HEK293 (cell line): ENCODE data around the gene CCNY.

Experiments used
- CTCF ChIA-PET: fragments of 350-600 bp; formaldehyde crosslinking; extraction: SDS; loops from one replicate; lab custom pipeline; 2021; ENCODE audit warnings: antibody characterized with exemption; lab: Yijun Ruan, JAX
- POLR2A ChIA-PET: fragments of 300-600 bp; formaldehyde crosslinking; extraction: SDS; loops from one replicate; lab custom pipeline; 2020; ENCODE audit warnings: antibody characterized with exemption, inconsistent platforms; lab: Yijun Ruan, JAX
- H3K27ac ChIP-seq: fragments of 200-500 bp; sonication (Bioruptor generic); 2 replicates; pipeline ENCODE4 v1.5.1; 2014; ENCODE audit warnings: low read depth, low read length, control low read depth, inconsistent platforms; ENCODE audit errors: extremely low read depth
- H3K36me3 ChIP-seq, 2 experiments: fragments of 200-500 bp in 1 of 2; sonication (Bioruptor generic) in 1 of 2; 1 replicate in 1 of 2; 2 replicates in 1 of 2; pipeline ENCODE4 v1.5.1; 2014 to 2017; ENCODE audit warnings: inconsistent platforms in 2 of 2, low read length in 2 of 2; ENCODE audit not compliant: control insufficient read depth in 2 of 2, insufficient read depth in 1 of 2
- H3K4me1 ChIP-seq: fragments of 200-500 bp; sonication (Bioruptor generic); 2 replicates; pipeline ENCODE4 v1.5.1; 2014; ENCODE audit warnings: mild to moderate bottlenecking, low read length, inconsistent platforms; ENCODE audit not compliant: control insufficient read depth, insufficient read depth
- H3K4me3 ChIP-seq: 2 replicates; pipeline ENCODE4 v1.5.1; 2011; ENCODE audit warnings: low read depth, mild to moderate bottlenecking, control low read depth, low read length, moderate library complexity
- H3K9me3 ChIP-seq: fragments of 200-500 bp; sonication (Bioruptor generic); 2 replicates; pipeline ENCODE4 v1.5.1; 2014; ENCODE audit warnings: low read depth, low read length, inconsistent platforms; ENCODE audit not compliant: control insufficient read depth, insufficient read depth
- GFI1B ChIP-seq: fragments of 450-650 bp; formaldehyde crosslinking; IDR thresholded peaks from 2 replicates; pipeline ENCODE4 v1.5.1; 2016; ENCODE audit warnings: missing biosample characterization, missing genetic modification characterization
- GLI2 ChIP-seq: fragments of 450-650 bp; formaldehyde crosslinking; IDR thresholded peaks from 2 replicates; pipeline ENCODE4; 2017; ENCODE audit warnings: missing biosample characterization, missing genetic modification characterization, low read depth, borderline replicate concordance
- SETDB1 ChIP-seq: IDR thresholded peaks from one replicate; pipeline ENCODE4 v1.6.1; 2017; ENCODE audit warnings: mild to moderate bottlenecking, low read length, moderate library complexity, mixed read lengths; ENCODE audit not compliant: insufficient read length
- SP2 ChIP-seq: fragments of 450-650 bp; formaldehyde crosslinking; IDR thresholded peaks from 2 replicates; pipeline ENCODE4 v1.5.1; 2016; ENCODE audit warnings: missing biosample characterization, missing genetic modification characterization
- TCF7L2 ChIP-seq: IDR thresholded peaks from 2 replicates; pipeline ENCODE4 v1.6.1; 2011; ENCODE audit warnings: low read depth, mild to moderate bottlenecking, inconsistent platforms, low read length, moderate library complexity, borderline replicate concordance
- YY2 ChIP-seq: fragments of 450-650 bp; formaldehyde crosslinking; IDR thresholded peaks from 2 replicates; pipeline ENCODE4 v1.5.1; 2016; ENCODE audit warnings: missing biosample characterization, missing genetic modification characterization
- ZBTB20 ChIP-seq: fragments of 450-650 bp; formaldehyde crosslinking; IDR thresholded peaks from 2 replicates; pipeline ENCODE4 v1.5.1; 2016; ENCODE audit warnings: missing biosample characterization, missing genetic modification characterization
- ZFP3 ChIP-seq: fragments of 450-650 bp; formaldehyde crosslinking; IDR thresholded peaks from 2 replicates; pipeline ENCODE4 v1.5.1; 2016; ENCODE audit warnings: low read depth, missing biosample characterization, missing genetic modification characterization
- ZNF138 ChIP-seq: fragments of 450-650 bp; formaldehyde crosslinking; IDR thresholded peaks from 2 replicates; pipeline ENCODE4 v1.5.1; 2016; ENCODE audit warnings: missing biosample characterization, missing genetic modification characterization, borderline replicate concordance
- ZNF155 ChIP-seq: fragments of 450-650 bp; formaldehyde crosslinking; IDR thresholded peaks from 2 replicates; pipeline ENCODE4 v1.5.1; 2016; ENCODE audit warnings: missing biosample characterization, missing genetic modification characterization
- ZNF174 ChIP-seq: fragments of 450-650 bp; formaldehyde crosslinking; IDR thresholded peaks from 2 replicates; pipeline ENCODE4 v1.5.0; 2017; ENCODE audit warnings: missing biosample characterization, mild to moderate bottlenecking, missing genetic modification characterization
- ZNF19 ChIP-seq: fragments of 450-650 bp; formaldehyde crosslinking; IDR thresholded peaks from 2 replicates; pipeline ENCODE4; 2016; ENCODE audit warnings: missing biosample characterization, missing genetic modification characterization, low read depth
- ZNF223 ChIP-seq: fragments of 450-650 bp; formaldehyde crosslinking; IDR thresholded peaks from 2 replicates; pipeline ENCODE4 v1.5.1; 2016; ENCODE audit warnings: missing biosample characterization, missing genetic modification characterization
- ZNF324 ChIP-seq: fragments of 450-650 bp; formaldehyde crosslinking; IDR thresholded peaks from 2 replicates; pipeline ENCODE4 v1.5.1; 2016; ENCODE audit warnings: missing biosample characterization, missing genetic modification characterization
- ZNF521 ChIP-seq: fragments of 450-650 bp; formaldehyde crosslinking; IDR thresholded peaks from 2 replicates; pipeline ENCODE4 v1.5.1; 2017; ENCODE audit warnings: missing biosample characterization, mild to moderate bottlenecking, missing genetic modification characterization
- ZNF596 ChIP-seq: fragments of 450-650 bp; IDR thresholded peaks from 2 replicates; pipeline ENCODE4 v1.5.0; 2018; ENCODE audit warnings: missing biosample characterization, mild to moderate bottlenecking, missing genetic modification characterization, moderate library complexity
- ZNF626 ChIP-seq: fragments of 450-650 bp; sonication (Bioruptor Pico); formaldehyde crosslinking; IDR thresholded peaks from 2 replicates; pipeline ENCODE4 v1.5.1; 2018; ENCODE audit warnings: missing biosample characterization, missing genetic modification characterization, inconsistent platforms
- ZNF654 ChIP-seq: fragments of 450-650 bp; formaldehyde crosslinking; IDR thresholded peaks from 2 replicates; pipeline ENCODE4 v1.5.1; 2016; ENCODE audit warnings: low read depth, missing biosample characterization, missing genetic modification characterization
- ZNF660 ChIP-seq: fragments of 450-650 bp; IDR thresholded peaks from 2 replicates; pipeline ENCODE4 v1.5.1; 2018; ENCODE audit warnings: missing biosample characterization, mild to moderate bottlenecking, missing genetic modification characterization
- ZNF768 ChIP-seq: fragments of 450-650 bp; formaldehyde crosslinking; IDR thresholded peaks from 2 replicates; pipeline ENCODE4 v1.5.1; 2018; ENCODE audit warnings: missing biosample characterization, mild to moderate bottlenecking, missing genetic modification characterization
- ZSCAN23 ChIP-seq: fragments of 450-650 bp; formaldehyde crosslinking; IDR thresholded peaks from 2 replicates; pipeline ENCODE4 v1.5.1; 2016; ENCODE audit warnings: missing biosample characterization, missing genetic modification characterization
- TF ChIP-seq, protein P1 (sequence below): fragments of 450-650 bp; formaldehyde crosslinking; IDR thresholded peaks from 2 replicates; pipeline ENCODE4 v1.5.1; 2017; ENCODE audit warnings: missing biosample characterization, missing genetic modification characterization
- TF ChIP-seq, protein P2 (sequence below): fragments of 450-650 bp; formaldehyde crosslinking; IDR thresholded peaks from 2 replicates; pipeline ENCODE4 v1.5.1; 2016; ENCODE audit warnings: missing biosample characterization, missing genetic modification characterization

The CCNY gene

DNA sequence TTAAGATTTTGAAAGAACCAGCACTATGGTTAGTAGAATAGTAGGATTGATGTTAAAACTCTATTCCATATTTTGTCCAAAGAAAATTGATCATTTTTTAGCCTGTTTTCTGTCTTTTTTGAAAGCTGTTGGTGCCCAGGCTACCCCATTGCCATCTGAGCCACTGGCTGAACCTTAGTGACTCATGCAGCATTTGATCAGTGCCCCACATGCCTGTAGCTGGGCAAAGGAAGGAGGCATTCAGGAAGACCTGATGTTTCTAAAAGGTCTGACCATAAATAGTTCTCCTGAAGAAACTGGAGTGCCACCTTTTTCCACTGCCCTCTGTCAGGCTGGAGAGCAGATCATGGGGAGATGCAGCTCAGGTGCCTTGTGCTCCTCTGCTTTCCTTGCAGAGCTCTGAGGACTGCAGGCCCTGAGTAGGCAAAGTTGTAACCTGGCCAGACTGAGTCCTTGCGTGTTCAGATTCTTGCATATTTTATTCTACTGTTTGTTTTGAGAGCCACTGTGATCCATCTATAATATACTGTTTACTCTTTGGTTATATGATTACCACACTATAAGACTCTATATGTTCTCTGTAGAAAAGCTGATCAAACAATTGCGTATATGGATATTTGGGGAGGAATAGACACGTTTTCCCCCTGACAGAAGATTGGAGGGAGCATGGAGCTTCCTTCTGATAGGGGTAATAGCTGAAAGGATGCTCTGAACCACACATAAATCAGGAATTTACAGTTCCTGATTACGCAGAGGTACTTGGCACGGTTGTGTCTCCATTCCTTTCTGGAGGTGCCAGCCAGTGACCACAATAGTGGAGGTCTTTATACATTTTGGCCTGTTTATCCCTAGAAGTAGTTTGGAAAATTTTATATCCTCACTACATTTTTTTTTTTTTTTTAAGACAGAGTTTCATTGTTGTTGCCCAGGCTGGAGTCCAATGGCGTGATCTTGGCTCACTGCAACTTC is 219.9 kb downstream of the CCNY start:
- peaks cover 0 to 9% of the 10 kb centered on the region in 2 experiments; a peak in 2 of 3 replicates for H3K36me3 ChIP-seq
- POLR2A ChIA-PET = no interaction called here
- CTCF ChIA-PET = interaction anchor here (0.6 to 1.5 kb wide), 3 partner anchors 12 to 320 kb away, joined by 3 to 4 read pairs (median 3); no protein-coding TSS in a partner anchor

GRCh38 chr10:35558276-35558675 is 222.0 kb downstream of the CCNY start:
- peaks cover 0 to 10% of the 10 kb centered on the region in 2 experiments; a peak in 2 of 3 replicates for H3K36me3 ChIP-seq
- POLR2A ChIA-PET = no interaction called here
- H3K4me3 ChIP-seq = no peak overlapping the region
- H3K9me3 ChIP-seq = no peaks in the 10 kb centered on the region
- H3K4me1 ChIP-seq = no peaks in the 10 kb centered on the region
- no peak overlapping the region for H3K27ac ChIP-seq
- no peak for TF ChIP-seq ZNF155 (tag by site-specific recombination)
- TF ChIP-seq ZNF19 (tag by site-specific recombination) = no peak
- TF ChIP-seq ZNF626 (tag by site-specific recombination) = no peak
- no peak for TF ChIP-seq GLI2 (tag by site-specific recombination)
- TF ChIP-seq ZNF768 (tag by site-specific recombination) = no peak
- no peak for TF ChIP-seq YY2 (tag by site-specific recombination)
- no peak for TF ChIP-seq ZBTB20 (tag by site-specific recombination)
- TF ChIP-seq SETDB1 = no peak
- no peak for TF ChIP-seq SP2
- no peak for TF ChIP-seq ZNF596 (tag by site-specific recombination)
- TF ChIP-seq ZNF223 (tag by site-specific recombination) = no peak
- no peak for TF ChIP-seq ZNF654 (tag by site-specific recombination)
- TF ChIP-seq, protein P1, sequence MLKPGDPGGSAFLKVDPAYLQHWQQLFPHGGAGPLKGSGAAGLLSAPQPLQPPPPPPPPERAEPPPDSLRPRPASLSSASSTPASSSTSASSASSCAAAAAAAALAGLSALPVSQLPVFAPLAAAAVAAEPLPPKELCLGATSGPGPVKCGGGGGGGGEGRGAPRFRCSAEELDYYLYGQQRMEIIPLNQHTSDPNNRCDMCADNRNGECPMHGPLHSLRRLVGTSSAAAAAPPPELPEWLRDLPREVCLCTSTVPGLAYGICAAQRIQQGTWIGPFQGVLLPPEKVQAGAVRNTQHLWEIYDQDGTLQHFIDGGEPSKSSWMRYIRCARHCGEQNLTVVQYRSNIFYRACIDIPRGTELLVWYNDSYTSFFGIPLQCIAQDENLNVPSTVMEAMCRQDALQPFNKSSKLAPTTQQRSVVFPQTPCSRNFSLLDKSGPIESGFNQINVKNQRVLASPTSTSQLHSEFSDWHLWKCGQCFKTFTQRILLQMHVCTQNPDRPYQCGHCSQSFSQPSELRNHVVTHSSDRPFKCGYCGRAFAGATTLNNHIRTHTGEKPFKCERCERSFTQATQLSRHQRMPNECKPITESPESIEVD (tag by site-specific recombination) = no peak
- TF ChIP-seq ZSCAN23 (tag by site-specific recombination) = no peak
- TF ChIP-seq, protein P2, sequence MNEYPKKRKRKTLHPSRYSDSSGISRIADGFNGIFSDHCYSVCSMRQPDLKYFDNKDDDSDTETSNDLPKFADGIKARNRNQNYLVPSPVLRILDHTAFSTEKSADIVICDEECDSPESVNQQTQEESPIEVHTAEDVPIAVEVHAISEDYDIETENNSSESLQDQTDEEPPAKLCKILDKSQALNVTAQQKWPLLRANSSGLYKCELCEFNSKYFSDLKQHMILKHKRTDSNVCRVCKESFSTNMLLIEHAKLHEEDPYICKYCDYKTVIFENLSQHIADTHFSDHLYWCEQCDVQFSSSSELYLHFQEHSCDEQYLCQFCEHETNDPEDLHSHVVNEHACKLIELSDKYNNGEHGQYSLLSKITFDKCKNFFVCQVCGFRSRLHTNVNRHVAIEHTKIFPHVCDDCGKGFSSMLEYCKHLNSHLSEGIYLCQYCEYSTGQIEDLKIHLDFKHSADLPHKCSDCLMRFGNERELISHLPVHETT = no peak
- CTCF ChIA-PET = no interaction called here

More for the DNA sequence above, 219.9 kb downstream of the CCNY start:
- TF ChIP-seq ZNF174 (tag by site-specific recombination) (no peak), ZNF521 (tag by site-specific recombination) (no peak), ZFP3 (tag by site-specific recombination) (no peak), GFI1B (tag by site-specific recombination) (no peak), ZNF660 (0 out of 2 replicates have a peak, but pooled peaks have one; percentile 37), ZNF324 (no peak), ZNF138 (tag by site-specific recombination) (no peak), TCF7L2 (no peak)
- Histone ChIP-seq H3K27ac (no peak overlapping the region), H3K9me3 (no peaks in the 10 kb centered on the region), H3K4me3 (no peak overlapping the region), H3K4me1 (no peaks in the 10 kb centered on the region)
